ENCODE measurements around the gene ST6GAL1. TPM values are rescaled to one million over a fixed set of nuclear protein-coding genes. Genes with fewer than 3 reads are reported as not detected.

Gene ST6GAL1
- total RNA-seq, 1 experiment from 2014 or later = 25.6 TPM

- BruUV-seq (replicated peaks) = no TSS peak
- no peaks in the 10 kb centered on the region for H3K27me3 ChIP-seq (ENCODE audit: insufficient read depth, low read depth)
- no peak overlapping the region for H3K4me3 ChIP-seq
- no peaks in the 10 kb centered on the region for H3F3A ChIP-seq (ENCODE audit: insufficient read depth, low read depth)
- TF ChIP-seq EZH2 (IDR thresholded peaks at IDR 0.05; ENCODE audit: low read depth) = no peak
- H3K9me3 ChIP-seq (ENCODE audit: insufficient read depth, low read depth) = no peaks in the 10 kb centered on the region
- H3K4me2 ChIP-seq = no peak overlapping the region
- no peaks in the 10 kb centered on the region for H4K20me1 ChIP-seq (ENCODE audit: insufficient read depth)
- H3K27ac ChIP-seq = no peak overlapping the region
- POLR2A ChIA-PET (ENCODE audit: unreplicated experiment) = no interaction called here
- no peak for DNase-seq
- no peaks in the 10 kb centered on the region for H3K4me1 ChIP-seq (replicated peaks; ENCODE audit: insufficient read depth)
- CTCF ChIA-PET = no interaction called here
- H3K79me2 ChIP-seq (ENCODE audit: low read depth) = no peaks in the 10 kb centered on the region
- H2AFZ ChIP-seq = no peak overlapping the region
- intact Hi-C loops (cut with micrococcal nuclease; ENCODE audit: unreplicated experiment) = no loop called here
- no peaks in the 10 kb centered on the region for H3K9me2 ChIP-seq (ENCODE audit: insufficient read depth)
- no peaks in the 10 kb centered on the region for H3K36me3 ChIP-seq (ENCODE audit: low read depth)
Measured at GRCh38 chr3:187077085-187077484, 146.8 kb downstream of the ST6GAL1 start.

DNA sequence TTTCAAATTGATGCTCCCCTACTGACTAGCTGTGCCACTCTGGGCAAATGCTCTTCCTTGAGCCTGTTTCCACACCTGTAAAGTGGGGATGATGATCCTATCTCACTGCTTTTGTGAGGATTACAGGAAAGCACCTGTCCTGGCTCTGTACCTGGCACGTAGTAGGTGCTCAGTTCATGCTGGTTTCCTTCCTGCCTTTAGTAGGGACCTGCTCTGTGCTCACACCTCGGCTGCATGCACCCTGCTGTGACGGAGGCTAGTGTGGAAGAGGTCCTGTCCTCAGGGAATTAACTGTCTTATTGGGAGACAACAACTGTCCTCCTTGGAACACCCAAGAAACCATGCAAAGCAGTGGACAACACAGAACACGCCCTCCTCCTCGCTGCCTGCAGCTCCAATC, 147.2 kb downstream of the ST6GAL1 start:
- TF ChIP-seq EZH2 (IDR thresholded peaks at IDR 0.05; ENCODE audit: low read depth) = no peak
- no peak for TF ChIP-seq CTCF (conservative IDR thresholded peaks at IDR 0.05)
- POLR2A ChIA-PET (ENCODE audit: unreplicated experiment) = no interaction called here

DNA sequence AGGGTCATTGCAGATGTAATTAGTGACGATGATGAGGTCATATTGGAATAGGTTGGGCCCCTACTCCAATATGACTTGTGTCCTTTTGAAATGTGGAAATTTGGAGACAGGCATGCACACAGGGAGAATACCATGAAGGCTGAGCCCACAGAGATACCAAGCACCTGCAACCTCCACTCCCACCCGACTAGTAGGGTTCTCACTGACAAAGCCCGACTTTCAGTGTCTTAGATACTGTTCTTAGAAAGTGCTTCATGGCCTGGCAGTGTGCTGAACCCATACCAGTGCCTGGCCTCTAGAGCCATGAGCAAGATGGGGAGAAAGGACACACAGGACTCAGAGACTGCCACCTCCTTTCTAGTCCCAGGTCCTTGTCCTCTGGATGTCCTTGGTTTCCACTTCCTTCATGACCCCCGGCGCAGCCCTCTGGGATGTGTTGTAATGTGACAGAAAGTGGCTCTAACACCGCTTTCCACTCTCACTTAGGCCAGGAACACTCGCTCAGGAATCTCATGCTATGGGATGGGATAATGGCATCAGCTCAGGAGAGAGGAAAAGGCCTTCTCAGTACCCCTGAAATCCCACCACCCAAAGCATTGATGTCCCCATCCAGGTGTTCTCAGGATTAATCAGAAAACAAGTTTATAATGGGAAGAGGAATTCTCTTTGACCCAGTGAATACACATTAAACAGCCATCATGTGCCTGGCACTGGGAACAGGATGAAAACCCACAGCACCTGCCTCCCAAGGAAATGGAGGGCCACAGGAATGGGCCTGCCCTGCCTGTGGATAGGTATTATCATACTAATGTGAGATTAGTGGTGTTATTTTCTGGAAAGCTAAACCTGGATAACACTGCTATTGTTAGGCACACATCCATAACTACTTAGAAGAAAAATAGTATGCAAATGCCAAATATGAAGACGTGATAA, 149.0 kb downstream of the ST6GAL1 start:
- Histone ChIP-seq H3K4me3 (no peak overlapping the region), H3K4me1 (replicated peaks; ENCODE audit: insufficient read depth) (no peaks in the 10 kb centered on the region), H3K4me2 (no peak overlapping the region), H3K9me3 (ENCODE audit: insufficient read depth, low read depth) (no peaks in the 10 kb centered on the region), H3K27me3 (ENCODE audit: insufficient read depth, low read depth) (no peaks in the 10 kb centered on the region), H3F3A (ENCODE audit: insufficient read depth, low read depth) (no peaks in the 10 kb centered on the region), H3K36me3 (ENCODE audit: low read depth) (no peaks in the 10 kb centered on the region), H3K79me2 (ENCODE audit: low read depth) (no peaks in the 10 kb centered on the region), H3K27ac (no peak overlapping the region), H2AFZ (no peak overlapping the region), H3K9me2 (ENCODE audit: insufficient read depth) (no peaks in the 10 kb centered on the region), H4K20me1 (ENCODE audit: insufficient read depth) (no peaks in the 10 kb centered on the region)
- DNase-seq = no peak
- ChIA-PET CTCF (no interaction called here), POLR2A (ENCODE audit: unreplicated experiment) (no interaction called here)
- intact Hi-C loops (cut with micrococcal nuclease; ENCODE audit: unreplicated experiment) = no loop called here
- TF ChIP-seq CTCF (conservative IDR thresholded peaks at IDR 0.05) (no peak), EZH2 (IDR thresholded peaks at IDR 0.05; ENCODE audit: low read depth) (no peak)
- no TSS peak for BruUV-seq (replicated peaks)

More for the DNA sequence above, 147.2 kb downstream of the ST6GAL1 start:
- Histone ChIP-seq H3K9me3 (ENCODE audit: insufficient read depth, low read depth) (no peaks in the 10 kb centered on the region), H3K27me3 (ENCODE audit: insufficient read depth, low read depth) (no peaks in the 10 kb centered on the region), H2AFZ (no peak overlapping the region), H3K4me3 (no peak overlapping the region), H3F3A (ENCODE audit: insufficient read depth, low read depth) (no peaks in the 10 kb centered on the region), H3K36me3 (ENCODE audit: low read depth) (no peaks in the 10 kb centered on the region), H3K9me2 (ENCODE audit: insufficient read depth) (no peaks in the 10 kb centered on the region), H4K20me1 (ENCODE audit: insufficient read depth) (no peaks in the 10 kb centered on the region), H3K4me1 (replicated peaks; ENCODE audit: insufficient read depth) (no peaks in the 10 kb centered on the region), H3K79me2 (ENCODE audit: low read depth) (no peaks in the 10 kb centered on the region), H3K4me2 (no peak overlapping the region), H3K27ac (no peak overlapping the region)
- intact Hi-C loops (cut with micrococcal nuclease; ENCODE audit: unreplicated experiment) = no loop called here
- CTCF ChIA-PET = no interaction called here
- BruUV-seq (replicated peaks) = no TSS peak
- no peak for DNase-seq

Data from PC-9 (cell line).